Esophagus squamous epithelium (tissue), 5 donors: Measurements from ENCODE around the gene CNOT6. TPM values are rescaled to one million over a fixed set of nuclear protein-coding genes. Genes with fewer than 3 reads are reported as not detected.
"Not testable (repeated sequence)": the region's sequence is repeated elsewhere in the genome, so short reads cannot be mapped to it uniquely, and the experiment has no call there.

Experiments used
- DNase-seq: peaks from one replicate; lab custom pipeline; 2025; lab: John Stamatoyannopoulos, UW
- H3K27ac ChIP-seq, 4 donors: fragments of 200-600 bp; sonication (generic); one replicate each; pipeline ENCODE4 v1.5.1; 2016 to 2019; ENCODE audit warnings: mild to moderate bottlenecking in 1 of 4
- H3K27me3 ChIP-seq, 4 donors: fragments of 200-600 bp; sonication (generic); 1 replicate in 3 of 4; 2 replicates in 1 of 4; pipeline versions ENCODE4 v1.5.1 to v1.6.0; 2017 to 2021; ENCODE audit warnings: antibody characterized with exemption in 1 of 4
- H3K36me3 ChIP-seq, 3 donors: fragments of 200-600 bp; sonication (generic); one replicate each; pipeline ENCODE4 v1.5.1; 2016 to 2019
- H3K4me1 ChIP-seq, 3 donors: fragments of 200-600 bp; sonication (generic); one replicate each; pipeline ENCODE4 v1.5.1; 2017 to 2019
- H3K4me3 ChIP-seq, 4 donors: fragments of 200-600 bp; sonication (generic); 1 replicate in 3 of 4; 2 replicates in 1 of 4; pipeline ENCODE4 v1.5.1; 2016 to 2019; ENCODE audit warnings: mild to moderate bottlenecking in 2 of 4, moderate library complexity in 1 of 4
- H3K9me3 ChIP-seq, 3 donors: fragments of 200-600 bp; sonication (generic); one replicate each; pipeline ENCODE4 v1.5.1; 2016 to 2019
- CTCF ChIP-seq, 6 experiments: fragments of 450-650 bp in 4 of 6; fragments of 200-600 bp in 2 of 6; sonication (generic) in 2 of 6; IDR thresholded peaks; one replicate each; pipeline ENCODE4 v1.5.1; 2016 to 2019; ENCODE audit warnings: antibody characterized with exemption in 6 of 6, mild to moderate bottlenecking in 4 of 6, moderate library complexity in 4 of 6
- POLR2A ChIP-seq, 4 donors: fragments of 450-650 bp; IDR thresholded peaks; one replicate each; pipeline ENCODE4 v1.6.1; 2017; ENCODE audit warnings: antibody characterized with exemption in 4 of 4, mild to moderate bottlenecking in 4 of 4, moderate library complexity in 3 of 4
- WGBS, 2 donors: methylation state at CpG; one replicate each; pipeline ENCODE4 v1.1.5; 2018; 5-methylcytosine and 5-hydroxymethylcytosine counted together
- intact Hi-C: fragments of 100-400 bp; cut with DNase I; formaldehyde crosslinking; loops from one replicate; pipeline ENCODE4 v1.15.0; 2022
- total RNA-seq, 4 donors: library from RNA; depleted of rRNA; stranded (reverse); fragments of >200 nt; gene quantifications; one replicate each; pipeline ENCODE4 v1.1.0, GENCODE V29; 2016
- donor health status: DM: yes; HTN: yes; CAD: no.

CNOT6 gene
- total RNA-seq, 4 donors from 2014 or later: 11.8 to 27.5 (median 16.5) TPM

DNA sequence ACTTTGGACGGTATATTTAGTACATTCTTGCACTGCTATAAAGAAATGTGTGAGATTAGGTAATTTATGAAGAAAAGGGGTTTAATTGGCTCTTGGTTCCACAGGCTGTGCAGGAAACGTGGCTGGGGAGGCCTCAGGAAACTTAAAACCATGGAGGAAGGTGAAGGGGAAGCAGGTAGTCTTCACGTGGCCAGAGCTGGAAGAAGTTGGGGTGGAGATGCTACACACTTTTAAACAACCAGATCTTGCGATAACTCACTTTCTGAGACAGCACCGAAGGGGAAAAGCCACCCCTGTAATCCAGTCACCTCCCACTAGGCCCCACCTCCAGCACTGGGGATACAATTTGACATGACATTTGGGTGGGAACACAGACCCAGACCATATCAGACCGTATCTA is 13.5 kb downstream of the CNOT6 start:
- Histone ChIP-seq H3K4me1 (peaks cover 0 to 9% (median 0%) of the 10 kb centered on the region in 3 donors), H3K27ac (no peak overlapping the region), H3K4me3 (no peak overlapping the region), H3K9me3 (no peaks in the 10 kb centered on the region), H3K27me3 (no peaks in the 10 kb centered on the region), H3K36me3 (no peaks in the 10 kb centered on the region)
- intact Hi-C loops: no loop called here
- TF ChIP-seq POLR2A (IDR thresholded peaks at IDR 0.05) (no peak), CTCF (IDR thresholded peaks at IDR 0.05) (no peak)
- DNase-seq: no peak
- 74 to 82% methylated on average over 6 of the region's 6 CpGs for WGBS, 2 donors

DNA sequence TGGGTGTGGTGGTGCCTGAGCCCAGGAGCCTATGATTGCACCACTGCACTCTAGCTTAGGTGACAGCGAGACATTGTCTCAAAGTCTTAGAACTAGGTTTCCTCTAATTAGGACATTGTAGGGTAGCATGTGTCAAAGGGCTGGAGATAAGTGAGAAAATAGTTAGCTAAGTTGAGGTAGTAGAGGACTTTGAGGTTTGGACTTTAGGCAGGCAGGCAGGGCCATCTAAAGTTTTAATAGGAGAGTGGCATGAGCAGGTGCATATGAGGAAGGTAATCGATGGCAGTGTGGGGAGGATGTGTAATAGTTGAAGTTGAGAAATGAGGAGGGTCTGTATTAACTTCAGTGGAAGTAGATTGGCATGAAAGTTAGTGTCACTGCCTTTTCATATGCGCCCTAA is 21.1 kb downstream of the CNOT6 start:
- Histone ChIP-seq H3K27me3 (no peaks in the 10 kb centered on the region), H3K4me3 (no peak overlapping the region), H3K27ac (no peak overlapping the region), H3K4me1 (peaks cover 0 to 5% (median 0%) of the 10 kb centered on the region in 3 donors), H3K9me3 (no peaks in the 10 kb centered on the region), H3K36me3 (no peaks in the 10 kb centered on the region)
- no peak for DNase-seq
- 84 to 98% methylated on average over 3 of the region's 3 CpGs for WGBS, 2 donors
- TF ChIP-seq CTCF (IDR thresholded peaks at IDR 0.05) (no peak), POLR2A (IDR thresholded peaks at IDR 0.05) (no peak)
- intact Hi-C loops: no loop called here

- H3K4me3 ChIP-seq, intact Hi-C loops, H3K9me3 ChIP-seq, H3K4me1 ChIP-seq, H3K36me3 ChIP-seq, H3K27me3 ChIP-seq, H3K27ac ChIP-seq, DNase-seq: not testable (repeated sequence)
- 88 to 98% methylated on average over 7 of the region's 7 CpGs for WGBS, 2 donors
Measured at GRCh38 chr5:180515974-180516373, 21.8 kb downstream of the CNOT6 start.

GRCh38 chr5:180516440-180516839 is 22.3 kb downstream of the CNOT6 start:
- Histone ChIP-seq H3K4me1 (peaks cover 0 to 13% (median under 1%) of the 10 kb centered on the region in 3 donors), H3K9me3 (no peaks in the 10 kb centered on the region), H3K4me3 (no peak overlapping the region), H3K36me3 (no peaks in the 10 kb centered on the region), H3K27ac (no peak overlapping the region), H3K27me3 (no peaks in the 10 kb centered on the region)
- no peak for DNase-seq
- intact Hi-C loops: no loop called here
- WGBS, 2 donors: 84 to 85% methylated on average over 3 to 5 of the region's 5 CpGs
- TF ChIP-seq CTCF (IDR thresholded peaks at IDR 0.05) (no peak), POLR2A (IDR thresholded peaks at IDR 0.05) (no peak)

- no peak for TF ChIP-seq POLR2A (IDR thresholded peaks at IDR 0.05)
- TF ChIP-seq CTCF (IDR thresholded peaks at IDR 0.05): no peak
- intact Hi-C loops: no loop called here
- Histone ChIP-seq H3K36me3 (no peaks in the 10 kb centered on the region), H3K27ac (no peak overlapping the region), H3K27me3 (no peaks in the 10 kb centered on the region), H3K4me3 (no peak overlapping the region), H3K4me1 (peaks cover 0 to 37% (median 14%) of the 10 kb centered on the region in 3 donors), H3K9me3 (no peaks in the 10 kb centered on the region)
- 73 to 87% methylated on average over 3 of the region's 3 CpGs for WGBS, 2 donors
- no peak for DNase-seq
Measured at GRCh38 chr5:180519098-180519497, 24.9 kb downstream of the CNOT6 start.

DNA sequence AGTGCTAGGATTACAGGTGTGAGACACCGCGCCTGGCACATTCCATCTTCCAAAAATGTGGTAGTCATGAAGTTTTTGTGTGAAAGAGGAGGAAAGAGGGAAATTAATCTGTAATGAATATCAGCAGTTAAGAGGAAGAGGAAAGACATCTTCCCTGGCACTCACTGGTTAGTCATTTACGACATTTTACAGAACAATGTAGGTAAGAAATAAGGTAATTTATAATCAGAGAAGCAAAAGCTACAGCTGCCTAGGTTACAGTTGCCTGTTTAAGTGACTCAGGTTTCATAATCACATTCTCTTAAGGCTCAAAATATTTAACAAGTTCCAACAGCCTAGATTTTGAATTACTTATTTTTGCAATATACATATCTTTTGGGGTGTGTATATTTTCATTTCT is 26.9 kb downstream of the CNOT6 start:
- H3K9me3 ChIP-seq: no peaks in the 10 kb centered on the region
- no peaks in the 10 kb centered on the region for H3K36me3 ChIP-seq
- TF ChIP-seq CTCF (IDR thresholded peaks at IDR 0.05) (no peak), POLR2A (IDR thresholded peaks at IDR 0.05) (no peak)
- peaks cover 0 to 49% (median 16%) of the 10 kb centered on the region in 3 donors for H3K4me1 ChIP-seq
- H3K27ac ChIP-seq: no peak overlapping the region
- intact Hi-C loops: no loop called here
- H3K27me3 ChIP-seq: no peaks in the 10 kb centered on the region
- no peak overlapping the region for H3K4me3 ChIP-seq
- 59 to 60% methylated on average over 2 to 3 of the region's 3 CpGs for WGBS, 2 donors
- DNase-seq: no peak
